ENCODE data around the gene UNC5CL.
A peak's percentile ranks its signal among the peaks of the same experiment; 100 is the strongest.
"Not testable (repeated sequence)": the region's sequence is repeated elsewhere in the genome, so short reads cannot be mapped to it uniquely, and the experiment has no call there.

The UNC5CL gene

DNA sequence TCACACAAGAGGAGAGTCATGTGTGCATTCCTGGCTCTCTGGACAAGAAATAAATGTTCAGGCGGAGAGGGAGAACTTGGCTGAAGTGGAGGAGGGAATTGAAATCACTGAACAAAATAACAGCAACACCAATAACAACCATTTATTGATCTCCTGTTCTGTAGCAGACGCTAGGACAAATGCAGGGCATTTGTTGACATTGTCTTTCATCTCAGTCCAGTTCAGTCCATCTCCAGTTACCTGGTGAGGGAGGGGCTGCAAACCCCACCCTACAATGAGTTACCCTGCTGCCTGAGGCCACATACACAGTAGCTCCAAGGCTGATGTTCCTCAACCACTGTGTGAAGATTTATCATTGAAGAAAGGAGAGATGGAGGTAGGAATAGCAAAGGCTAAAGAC is 27.3 kb downstream of the UNC5CL start:
- DNase-seq (ENCODE audit: low read depth) = no peak
- TF ChIP-seq, protein P1, sequence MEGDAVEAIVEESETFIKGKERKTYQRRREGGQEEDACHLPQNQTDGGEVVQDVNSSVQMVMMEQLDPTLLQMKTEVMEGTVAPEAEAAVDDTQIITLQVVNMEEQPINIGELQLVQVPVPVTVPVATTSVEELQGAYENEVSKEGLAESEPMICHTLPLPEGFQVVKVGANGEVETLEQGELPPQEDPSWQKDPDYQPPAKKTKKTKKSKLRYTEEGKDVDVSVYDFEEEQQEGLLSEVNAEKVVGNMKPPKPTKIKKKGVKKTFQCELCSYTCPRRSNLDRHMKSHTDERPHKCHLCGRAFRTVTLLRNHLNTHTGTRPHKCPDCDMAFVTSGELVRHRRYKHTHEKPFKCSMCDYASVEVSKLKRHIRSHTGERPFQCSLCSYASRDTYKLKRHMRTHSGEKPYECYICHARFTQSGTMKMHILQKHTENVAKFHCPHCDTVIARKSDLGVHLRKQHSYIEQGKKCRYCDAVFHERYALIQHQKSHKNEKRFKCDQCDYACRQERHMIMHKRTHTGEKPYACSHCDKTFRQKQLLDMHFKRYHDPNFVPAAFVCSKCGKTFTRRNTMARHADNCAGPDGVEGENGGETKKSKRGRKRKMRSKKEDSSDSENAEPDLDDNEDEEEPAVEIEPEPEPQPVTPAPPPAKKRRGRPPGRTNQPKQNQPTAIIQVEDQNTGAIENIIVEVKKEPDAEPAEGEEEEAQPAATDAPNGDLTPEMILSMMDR (conservative IDR thresholded peaks at IDR 0.05; ENCODE audit: control insufficient read depth, insufficient read depth, low read depth, low read length) = no peak
- no peak overlapping the region for H3K4me3 ChIP-seq (ENCODE audit: control insufficient read depth, low read depth, low read length)

DNA sequence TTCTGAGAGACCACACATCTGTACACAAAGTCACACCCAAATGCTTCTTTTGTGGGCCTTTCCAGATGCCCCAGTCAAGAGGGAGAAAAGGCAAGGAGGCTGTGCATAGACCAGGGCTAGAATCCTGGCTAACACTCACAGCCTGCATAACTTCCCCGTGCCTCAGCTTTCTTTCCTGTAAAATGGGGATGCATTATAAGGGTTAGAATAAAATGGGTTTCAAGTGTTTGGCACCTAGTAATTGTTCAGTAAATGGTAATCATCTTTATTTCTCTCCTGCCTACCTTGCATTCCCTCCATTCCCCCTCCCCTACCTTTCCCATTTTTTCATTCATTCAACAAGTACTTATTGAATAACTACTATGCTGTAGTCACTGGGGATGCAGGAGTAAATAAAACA is 29.4 kb downstream of the UNC5CL start:
- TF ChIP-seq, protein P1 (conservative IDR thresholded peaks at IDR 0.05; ENCODE audit: control insufficient read depth, insufficient read depth, low read depth, low read length) = no peak
- no peak overlapping the region for H3K4me3 ChIP-seq (ENCODE audit: control insufficient read depth, low read depth, low read length)
- DNase-seq (ENCODE audit: low read depth) = no peak

- no peak overlapping the region for H3K4me3 ChIP-seq (ENCODE audit: control insufficient read depth, low read depth, low read length)
- TF ChIP-seq, protein P1 (conservative IDR thresholded peaks at IDR 0.05; ENCODE audit: control insufficient read depth, insufficient read depth, low read depth, low read length) = no peak
- DNase-seq (ENCODE audit: low read depth) = no peak
Observed at GRCh38 chr6:41008011-41008410, 31.0 kb downstream of the UNC5CL start.

DNA sequence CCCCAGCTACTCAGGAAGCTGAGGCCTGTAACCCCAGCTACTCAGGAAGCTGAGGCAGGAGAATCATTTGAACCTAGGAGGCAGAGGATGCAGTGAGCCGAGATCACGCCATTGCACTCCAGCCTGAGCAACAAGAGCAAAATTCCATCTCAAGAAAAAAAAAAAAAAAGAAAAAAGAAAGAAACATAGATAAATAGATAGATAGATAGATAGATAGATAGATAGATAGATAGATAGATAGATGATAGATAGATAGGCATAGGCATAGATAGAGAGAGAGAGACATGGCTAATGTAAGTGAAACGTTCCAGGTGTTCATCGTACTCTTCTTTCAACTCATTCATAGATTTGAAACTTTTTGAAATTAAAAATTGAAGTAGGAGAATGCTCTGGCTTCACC is 32.0 kb downstream of the UNC5CL start:
- not testable (repeated sequence) for H3K4me3 ChIP-seq (ENCODE audit: control insufficient read depth, low read depth, low read length); DNase-seq (ENCODE audit: low read depth)

DNA sequence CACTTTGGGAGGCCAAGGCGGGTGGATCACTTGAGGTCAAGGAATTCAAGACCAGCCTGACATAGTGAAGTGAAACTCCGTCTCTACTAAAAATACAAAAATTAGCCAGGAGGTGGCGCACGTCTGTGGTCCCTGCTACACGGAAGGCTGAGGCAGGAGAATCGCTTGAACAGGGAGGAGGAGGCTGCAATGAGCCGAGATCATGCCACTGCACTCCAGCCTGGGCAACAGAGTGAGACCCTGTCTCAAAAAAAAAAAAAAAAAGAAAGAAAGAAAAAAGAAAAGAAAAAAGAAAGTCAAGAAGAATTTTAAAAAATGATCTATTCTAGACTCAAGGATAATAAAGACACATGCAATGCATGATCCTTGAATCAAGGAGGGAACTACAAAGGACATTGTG is 32.8 kb downstream of the UNC5CL start:
- peak; percentile 64 for DNase-seq (ENCODE audit: low read depth)
- TF ChIP-seq, protein P1 (conservative IDR thresholded peaks at IDR 0.05; ENCODE audit: control insufficient read depth, insufficient read depth, low read depth, low read length) = peak; percentile 51
- H3K4me3 ChIP-seq (ENCODE audit: control insufficient read depth, low read depth, low read length) = not testable (repeated sequence)

- H3K4me3 ChIP-seq (ENCODE audit: control insufficient read depth, low read depth, low read length) = no peak overlapping the region
- TF ChIP-seq, protein P1 (conservative IDR thresholded peaks at IDR 0.05; ENCODE audit: control insufficient read depth, insufficient read depth, low read depth, low read length) = no peak
- DNase-seq (ENCODE audit: low read depth) = no peak
Observed at GRCh38 chr6:41002168-41002567, 36.9 kb downstream of the UNC5CL start.

DNA sequence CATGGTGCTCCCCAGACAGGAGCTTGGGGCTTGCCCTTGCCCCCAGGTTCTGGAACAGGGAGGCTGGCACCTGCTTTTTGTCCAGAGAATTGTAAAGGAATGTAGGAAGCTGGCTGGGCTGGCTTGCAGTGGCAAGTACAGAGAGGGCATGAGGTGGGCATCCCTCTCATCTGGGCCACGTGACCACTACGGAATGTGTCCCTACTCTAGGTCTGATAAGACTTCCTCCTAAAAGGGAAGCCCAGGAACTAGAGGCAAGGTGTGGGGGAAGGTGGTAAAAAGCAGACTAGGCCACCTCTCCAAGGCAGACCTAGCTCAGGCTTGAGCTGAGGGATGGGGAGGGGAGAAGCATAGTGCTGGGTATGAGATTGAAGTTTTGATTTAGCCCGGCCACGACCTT is 38.8 kb downstream of the UNC5CL start:
- TF ChIP-seq, protein P1 (conservative IDR thresholded peaks at IDR 0.05; ENCODE audit: control insufficient read depth, insufficient read depth, low read depth, low read length) = no peak
- H3K4me3 ChIP-seq (ENCODE audit: control insufficient read depth, low read depth, low read length) = no peak overlapping the region
- no peak for DNase-seq (ENCODE audit: low read depth)
